ENCODE data around the gene MYH8.

The MYH8 gene

GRCh38 chr17:10421900-10422542 lies at the start of gene MYH8:
TSS of gene MYH8 (minus strand) at chr17:10421950. CDS start at chr17:10420227, 1,723 bp downstream.
- DNase-seq: no peak

- no peak for DNase-seq
Measured at GRCh38 chr17:10469459-10469858, 47.7 kb upstream of the MYH8 start, which contains the start of gene MYH4. TSS of gene MYH4 (minus strand) at chr17:10469559. CDS start at chr17:10466745, 2,814 bp downstream.

- DNase-seq: no peak
Measured at GRCh38 chr17:10463402-10463801, 41.7 kb upstream of the MYH8 start.

- no peak for DNase-seq
Measured at GRCh38 chr17:10460062-10460461, 38.3 kb upstream of the MYH8 start.

GRCh38 chr17:10458701-10459100 lies 37.0 kb upstream of the MYH8 start:
- no peak for DNase-seq

- DNase-seq: no peak
Measured at GRCh38 chr17:10457952-10458351, 36.2 kb upstream of the MYH8 start.

GRCh38 chr17:10447026-10447931 lies 25.5 kb upstream of the MYH8 start:
- no peak for DNase-seq

- no peak for DNase-seq
Measured at GRCh38 chr17:10439816-10440215, 18.1 kb upstream of the MYH8 start.

GRCh38 chr17:10435096-10435495 lies 13.3 kb upstream of the MYH8 start:
- no peak for DNase-seq

GRCh38 chr17:10429421-10430045 lies 7.8 kb upstream of the MYH8 start:
- no peak for DNase-seq

- DNase-seq: no peak
Measured at GRCh38 chr17:10428781-10429180, 7.0 kb upstream of the MYH8 start.

- no peak for DNase-seq
Measured at GRCh38 chr17:10421211-10421610, 539 bp downstream of the MYH8 start.

GRCh38 chr17:10420811-10421210 lies 939 bp downstream of the MYH8 start:
- DNase-seq: no peak

GRCh38 chr17:10417431-10417830 lies 4.3 kb downstream of the MYH8 start:
- no peak for DNase-seq

GRCh38 chr17:10415161-10415560 lies 6.6 kb downstream of the MYH8 start:
- DNase-seq: no peak

- no peak for DNase-seq
Measured at GRCh38 chr17:10403589-10403988, 18.2 kb downstream of the MYH8 start.

GRCh38 chr17:10398352-10398751 lies 23.4 kb downstream of the MYH8 start:
- no peak for DNase-seq

- no peak for DNase-seq
Measured at GRCh38 chr17:10396524-10397163, 25.1 kb downstream of the MYH8 start.

GRCh38 chr17:10394201-10394887 lies 27.4 kb downstream of the MYH8 start:
- DNase-seq: no peak

- no peak for DNase-seq
Measured at GRCh38 chr17:10392880-10393279, 28.9 kb downstream of the MYH8 start.

- DNase-seq: no peak
Measured at GRCh38 chr17:10385871-10386270, 35.9 kb downstream of the MYH8 start.

- DNase-seq: no peak
Measured at GRCh38 chr17:10384175-10384574, 37.6 kb downstream of the MYH8 start.

Measured in NCI-H1694 (cell line).